K562 (cell line): ENCODE data around the gene HDAC7. TPM values are rescaled to one million over a fixed set of nuclear protein-coding genes. Genes with fewer than 3 reads are reported as not detected.

Experiments used
- ATAC-seq: fragments of 200-7000 bp; cut with Tn5 transposase; 3 replicates; pipeline ENCODE4 v1.9.1; 2020; ENCODE audit warnings: moderate library complexity
- BruUV-seq: library from RNA; stranded (reverse); fragments of 400-500 nt; replicated peaks from 2 replicates; lab custom pipeline; 2021; lab: Mats Ljungman, UMichigan
- CTCF ChIA-PET: fragments of 300-600 bp; formaldehyde crosslinking; extraction: SDS; loops from one replicate; lab custom pipeline; 2021; ENCODE audit warnings: low intra/inter-chr PET ratio; lab: Yijun Ruan, JAX
- POLR2A ChIA-PET: fragments of 300-600, 350-650 bp; sonication (Branson Sonifier 250); formaldehyde crosslinking; extraction: SDS; loops from one replicate; lab custom pipeline; 2021; ENCODE audit warnings: antibody characterized with exemption, inconsistent platforms; lab: Yijun Ruan, JAX
- DNase-seq, 4 experiments: peaks; one replicate each; pipeline versions ENCODE4 v3.0.0 to v3.0.0-alpha.2; 2011 to 2018; ENCODE audit warnings: low spot score in 3 of 4, mixed read lengths in 3 of 4; ENCODE audit errors: extremely low read depth in 1 of 4
- FAIRE-seq: peaks from 2 replicates; lab custom pipeline; 2011; peaks lifted over from hg19 to GRCh38; lab: Jason Lieb, UNC
- H2AFZ ChIP-seq: 2 replicates; pipeline ENCODE4 v1.6.0; 2011; ENCODE audit warnings: low read depth, low read length, control low read depth, inconsistent platforms
- H3K27ac ChIP-seq: fragments of 200-600 bp; 3 replicates; pipeline ENCODE4 v1.8.0; 2011; ENCODE audit warnings: low read depth, mild to moderate bottlenecking, control low read depth, inconsistent platforms, low read length, moderate library complexity, mixed read lengths; ENCODE audit errors: extremely low read depth
- H3K27me3 ChIP-seq, 2 experiments: fragments of 300-600 bp in 1 of 2; 2 replicates in 1 of 2; 3 replicates in 1 of 2; pipeline versions ENCODE4 v1.6.0 to v1.8.0; 2011; ENCODE audit warnings: inconsistent platforms in 2 of 2, low read length in 2 of 2, mild to moderate bottlenecking in 1 of 2, mixed read lengths in 1 of 2, moderate library complexity in 1 of 2; ENCODE audit not compliant: control insufficient read depth in 2 of 2, insufficient read depth in 2 of 2
- H3K36me3 ChIP-seq: fragments of 300-600 bp; 3 replicates; pipeline ENCODE4 v1.8.0; 2011; ENCODE audit warnings: mild to moderate bottlenecking, low read length, inconsistent platforms; ENCODE audit not compliant: control insufficient read depth, insufficient read depth
- H3K4me1 ChIP-seq, 2 experiments: fragments of 200-600 bp in 1 of 2; replicated peaks in 1 of 2; 2 replicates in 1 of 2; 3 replicates in 1 of 2; pipeline versions ENCODE4 v1.5.1 to v1.8.0; 2011; ENCODE audit warnings: inconsistent platforms in 2 of 2, low read length in 2 of 2, mild to moderate bottlenecking in 1 of 2, mixed read lengths in 1 of 2, moderate library complexity in 1 of 2; ENCODE audit not compliant: control insufficient read depth in 2 of 2, insufficient read depth in 2 of 2
- H3K4me2 ChIP-seq: 2 replicates; pipeline ENCODE4 v1.6.1; 2011; ENCODE audit warnings: low read length, control low read depth, inconsistent platforms, mixed read lengths; ENCODE audit not compliant: insufficient read depth
- H3K4me3 ChIP-seq: fragments of 200-600 bp; sonication (generic), shearing (Covaris generic); 2 replicates; pipeline ENCODE4 v1.5.1; 2016; ENCODE audit warnings: control low read depth, inconsistent platforms
- H3K79me2 ChIP-seq: fragments of 200-600 bp; 3 replicates; pipeline ENCODE4 v1.8.0; 2011; ENCODE audit warnings: low read length, inconsistent platforms; ENCODE audit not compliant: control insufficient read depth, insufficient read depth
- H3K9ac ChIP-seq, 2 experiments: 2 replicates each; pipeline versions ENCODE4 v1.6.0 to v1.6.1; 2011; ENCODE audit warnings: low read depth in 2 of 2, low read length in 2 of 2, control low read depth in 1 of 2, inconsistent platforms in 1 of 2, mild to moderate bottlenecking in 1 of 2, mixed read lengths in 1 of 2; ENCODE audit not compliant: insufficient read depth in 1 of 2
- H3K9me1 ChIP-seq: one replicate; pipeline ENCODE4 v1.6.0; 2011; ENCODE audit warnings: inconsistent platforms, mild to moderate bottlenecking, low read length, moderate library complexity; ENCODE audit not compliant: control insufficient read depth, insufficient read depth
- H3K9me3 ChIP-seq: replicated peaks from 2 replicates; pipeline ENCODE4 v1.5.1; 2011; ENCODE audit warnings: low read depth, low read length, inconsistent platforms; ENCODE audit not compliant: control insufficient read depth, insufficient read depth
- H4K20me1 ChIP-seq: replicated peaks from 2 replicates; pipeline ENCODE4 v1.6.1; 2011; ENCODE audit warnings: low read length, inconsistent platforms, mixed read lengths; ENCODE audit not compliant: control insufficient read depth, insufficient read depth
- ARNT ChIP-seq, 2 experiments: fragments of 450-650 bp; IDR thresholded peaks; 2 replicates each; pipeline ENCODE4 v1.6.1; 2016; ENCODE audit warnings: mild to moderate bottlenecking in 1 of 2
- FOSL1 ChIP-seq: fragments of 200-800 bp; sonication (Bioruptor generic); conservative IDR thresholded peaks from 2 replicates; pipeline ENCODE4 v1.6.1; 2016; ENCODE audit warnings: missing genetic modification characterization, missing compliant biosample characterization
- GTF2F1 ChIP-seq: IDR thresholded peaks from 2 replicates; pipeline ENCODE4 v1.6.1; 2011; ENCODE audit warnings: low read depth, low read length, improper control_type of control experiment
- KLF1 ChIP-seq: fragments of 450-650 bp; IDR thresholded peaks from 2 replicates; pipeline ENCODE4 v1.6.1; 2016; ENCODE audit warnings: missing genetic modification characterization, missing compliant biosample characterization
- PRPF4 ChIP-seq: fragments of 200-400 bp; formaldehyde crosslinking; IDR thresholded peaks from one replicate; pipeline ENCODE4 v1.6.1; 2017; ENCODE audit warnings: low read length, low read depth, mild to moderate bottlenecking; ENCODE audit not compliant: insufficient read depth, poor library complexity, severe bottlenecking
- RREB1 ChIP-seq: fragments of 250-450 bp; sonication (Bioruptor Pico); IDR thresholded peaks from 2 replicates; pipeline ENCODE4 v1.4.0; 2020
- THAP12 ChIP-seq: fragments of 250-450 bp; sonication (Bioruptor Pico); IDR thresholded peaks from 2 replicates; pipeline ENCODE4 v1.9.0; 2021; ENCODE audit warnings: mild to moderate bottlenecking, inconsistent platforms
- ZBED1 ChIP-seq: IDR thresholded peaks from 2 replicates; pipeline ENCODE4 v1.6.1; 2014
- ZNF143 ChIP-seq: sonication (generic); formaldehyde crosslinking; IDR thresholded peaks from 2 replicates; pipeline ENCODE4 v1.9.0; 2022; ENCODE audit warnings: mild to moderate bottlenecking, missing genetic modification reagents
- ZNF263 ChIP-seq: sonication (generic); formaldehyde crosslinking; IDR thresholded peaks from 2 replicates; pipeline ENCODE4 v1.8.0; 2022; ENCODE audit warnings: mild to moderate bottlenecking, missing genetic modification reagents, borderline replicate concordance
- ZNF583 ChIP-seq: fragments of 250-450 bp; sonication (Bioruptor Pico); IDR thresholded peaks from 2 replicates; pipeline ENCODE4 v1.4.0; 2020
- WGBS: fragments of 100-300 bp; shearing (Covaris generic); methylation state at CpG from one replicate; pipeline ENCODE4 v1.1.6; 2016; ENCODE audit warnings: low coverage, mixed read lengths; ENCODE audit not compliant: insufficient coverage; ENCODE audit errors: missing lambda C conversion rate; 5-methylcytosine and 5-hydroxymethylcytosine counted together
- in situ Hi-C: fragments of 300-500 bp; cut with MboI; formaldehyde crosslinking; loops from 4 replicates; pipeline ENCODE4 v1.15.0; 2018; ENCODE audit warnings: inconsistent platforms, mixed read lengths
- intact Hi-C: fragments of 100-400 bp; cut with micrococcal nuclease; formaldehyde crosslinking; loops from 2 replicates; pipeline ENCODE4 v1.14.2; 2022
- polyA plus RNA-seq, 8 experiments: library from polyadenylated mRNA; depleted of rRNA in 4 of 8; stranded (reverse) in 5 of 8; unstranded in 3 of 8; fragments of >200 nt; fragmentation: Nextera tagmentation in 2 of 8; fragmentation: Illumina TruSeq in 1 of 8; extraction: Ambion mirVana in 2 of 8; extraction: Trizol in 1 of 8; gene quantifications; 2 replicates each; pipeline versions ENCODE4 v1.2.1 to v1.2.3, GENCODE V29; 2011 to 2014; ENCODE audit warnings: inconsistent platforms in 1 of 8, missing spikeins in 1 of 8
- total RNA-seq, 7 experiments: library from RNA; depleted of rRNA in 6 of 7; stranded (reverse); fragments of >200 nt in 6 of 7; fragmentation: Illumina TruSeq in 2 of 7; extraction: Trizol in 2 of 7; gene quantifications; 2 replicates each; pipeline versions ENCODE4 v1.2.1 to v1.2.3, GENCODE V29; 2011 to 2021; ENCODE audit warnings: low replicate concordance in 1 of 7

Gene HDAC7
- total and polyA plus RNA-seq, 9 of the 15 experiments (the other 6 are each of a cell fraction or from before 2014, with no cell fraction given): 2.5 to 129 (median 31.1) TPM

GRCh38 chr12:47757840-47758583 is 61.7 kb downstream of the HDAC7 start (continued):
- TF ChIP-seq THAP12 (CRISPR knock-in tag): no peak

GRCh38 chr12:47757364-47757839 is 62.3 kb downstream of the HDAC7 start:
- Histone ChIP-seq H4K20me1 (no peaks in the 10 kb centered on the region), H3K27me3 (no peaks in the 10 kb centered on the region), H3K9me3 (no peaks in the 10 kb centered on the region), H3K9me1 (no peaks in the 10 kb centered on the region), H2AFZ (no peak overlapping the region), H3K4me1 (peaks cover 14 to 25% of the 10 kb centered on the region in 2 experiments; a peak in 4 of 5 replicates), H3K4me2 (no peak overlapping the region), H3K27ac (no peak overlapping the region), H3K36me3 (no peaks in the 10 kb centered on the region), H3K4me3 (no peak overlapping the region), H3K9ac (peak overlapping the region in 1 of 2 experiments; percentile 40; a peak in 1 of 4 replicates), H3K79me2 (no peaks in the 10 kb centered on the region)
- intact Hi-C loops: no loop called here
- WGBS: 46% methylated on average over 7 of the region's 7 CpGs
- BruUV-seq: no TSS peak
- ChIA-PET CTCF (interaction anchor here (0.7 kb wide), 1 partner anchor 1961 kb away, joined by 3 read pairs; no protein-coding TSS in a partner anchor), POLR2A (interaction anchor here (1.0 to 2.3 kb wide), 4 partner anchors 9 to 84 kb away, joined by 4 to 7 read pairs (median 4); no protein-coding TSS in a partner anchor)
- no peak for FAIRE-seq
- no peak for DNase-seq
- in situ Hi-C loops: no loop called here
- no peak for ATAC-seq
- TF ChIP-seq FOSL1 (tag): no peak
- no peak for TF ChIP-seq ZNF143 (CRISPR knock-in tag)
- TF ChIP-seq ZNF263 (CRISPR knock-in tag): no peak
- no peak for TF ChIP-seq ZNF583 (CRISPR knock-in tag)
- no peak for TF ChIP-seq PRPF4
- TF ChIP-seq ZBED1: no peak
- TF ChIP-seq RREB1: no peak
- TF ChIP-seq ARNT (IDR thresholded peaks at IDR 0.05): no peak
- TF ChIP-seq GTF2F1: no peak
- TF ChIP-seq KLF1: no peak
